Central memory CD8-positive, alpha-beta T cell (primary cell): ENCODE results near the gene STARD3NL.

ENCODE experiments used
- ATAC-seq: fragments of 150-1000 bp; cut with Tn5 transposase; replicated peaks from 2 replicates; pipeline ENCODE4 v1.10.0; 2022; ENCODE audit warnings: mild to moderate bottlenecking, moderate FRiP score, moderate number of reproducible peaks; ENCODE audit not compliant: poor library complexity, severe bottlenecking; ENCODE audit errors: extremely low read depth
- DNase-seq, 2 donors: peaks; one replicate each; pipeline ENCODE4 v3.0.0; 2021; ENCODE audit warnings: low spot score in 2 of 2
- H3K27ac Mint-ChIP-seq: one replicate; pipeline ENCODE4 v1.8.0; 2022; ENCODE audit warnings: low read depth, mild to moderate bottlenecking, moderate library complexity, mixed read lengths
- H3K27me3 Mint-ChIP-seq: one replicate; pipeline ENCODE4 v1.8.0; 2022; ENCODE audit warnings: mixed read lengths
- H3K36me3 Mint-ChIP-seq: one replicate; pipeline ENCODE4 v1.8.0; 2022; ENCODE audit warnings: mild to moderate bottlenecking, moderate library complexity, mixed read lengths; ENCODE audit not compliant: insufficient read depth
- H3K4me1 Mint-ChIP-seq: one replicate; pipeline ENCODE4 v1.8.0; 2022; ENCODE audit warnings: mixed read lengths
- H3K4me3 Mint-ChIP-seq: one replicate; pipeline ENCODE4 v1.8.0; 2022; ENCODE audit warnings: mild to moderate bottlenecking, moderate library complexity, mixed read lengths
- H3K9me3 Mint-ChIP-seq: one replicate; pipeline ENCODE4 v1.8.0; 2022; ENCODE audit warnings: mixed read lengths

Gene STARD3NL

DNA sequence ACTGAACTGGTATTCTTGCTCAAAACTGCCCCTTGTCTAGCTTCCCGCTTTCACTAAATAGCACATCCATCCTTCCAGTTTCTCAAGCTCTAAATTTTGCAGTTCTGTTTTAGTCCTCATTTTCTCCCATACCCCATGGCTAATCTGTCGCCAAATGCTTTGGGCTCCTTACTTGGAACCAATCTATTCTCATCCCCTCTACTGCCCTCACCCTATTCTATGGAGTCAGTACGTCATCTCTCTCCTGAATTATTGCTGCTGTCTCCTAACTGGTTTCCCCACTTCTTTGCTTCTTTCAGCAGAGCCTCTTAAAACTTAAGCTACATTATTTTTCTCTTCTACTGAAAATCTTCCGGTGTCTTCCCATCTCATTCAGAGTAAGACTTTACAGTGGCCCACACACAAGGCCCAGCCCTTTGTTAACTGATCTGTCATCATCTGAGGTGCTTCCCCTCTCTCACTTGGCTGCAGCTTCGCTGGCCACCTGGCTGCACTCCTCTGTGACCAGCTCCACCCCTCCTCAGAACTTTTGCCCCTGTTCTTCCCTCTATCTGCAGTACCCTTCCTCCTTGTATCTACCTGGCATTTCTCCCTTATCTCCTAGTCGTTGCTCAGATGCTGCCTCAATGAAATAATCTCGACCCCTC, 9.9 kb downstream of the STARD3NL start:
- DNase-seq (no peak), ATAC-seq (no peak)
- Mint-ChIP-seq H3K27ac (no peak overlapping the region), H3K9me3 (no peaks in the 10 kb centered on the region), H3K4me3 (no peak overlapping the region), H3K36me3 (no peaks in the 10 kb centered on the region), H3K4me1 (peaks cover 64% of the 10 kb centered on the region), H3K27me3 (no peaks in the 10 kb centered on the region)

DNA sequence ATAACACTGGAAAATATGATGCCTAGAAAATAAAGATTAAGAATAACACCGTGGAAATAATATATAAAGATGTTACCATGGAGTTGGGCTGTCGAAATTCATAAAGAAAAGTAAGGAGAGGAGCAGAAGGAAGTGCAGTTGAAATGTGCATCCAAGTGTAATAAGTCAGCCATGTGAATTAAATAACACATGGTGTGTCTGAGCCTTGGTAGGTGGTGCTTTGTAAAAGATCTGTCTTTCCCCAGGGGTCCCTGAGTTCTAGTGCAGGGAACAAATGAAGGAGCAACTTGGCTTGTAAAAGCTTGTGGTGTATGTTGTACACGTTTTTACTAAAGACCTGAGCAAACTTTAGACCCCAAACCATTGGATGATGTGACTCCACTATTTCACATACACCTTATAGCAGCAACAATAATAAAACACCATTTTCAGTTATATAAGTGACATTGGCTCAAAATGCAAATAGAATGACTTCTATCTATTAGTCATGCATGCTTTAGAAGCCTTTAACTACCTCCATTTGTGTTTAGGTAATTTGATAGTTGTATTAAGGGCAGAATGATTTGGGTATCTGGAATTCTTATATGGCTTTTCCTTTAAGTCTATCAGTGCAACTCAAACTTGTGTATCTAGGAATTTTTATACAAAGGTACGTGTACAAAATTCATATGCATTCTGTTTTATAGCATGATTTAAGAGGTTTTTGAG, 11.3 kb downstream of the STARD3NL start:
- DNase-seq (no peak), ATAC-seq (no peak)
- H3K27me3 Mint-ChIP-seq, result no peaks in the 10 kb centered on the region
- H3K4me3 Mint-ChIP-seq, result no peak overlapping the region
- no peaks in the 10 kb centered on the region for H3K36me3 Mint-ChIP-seq
- peaks cover 59% of the 10 kb centered on the region for H3K4me1 Mint-ChIP-seq
- no peaks in the 10 kb centered on the region for H3K9me3 Mint-ChIP-seq
- H3K27ac Mint-ChIP-seq, result no peak overlapping the region

DNA sequence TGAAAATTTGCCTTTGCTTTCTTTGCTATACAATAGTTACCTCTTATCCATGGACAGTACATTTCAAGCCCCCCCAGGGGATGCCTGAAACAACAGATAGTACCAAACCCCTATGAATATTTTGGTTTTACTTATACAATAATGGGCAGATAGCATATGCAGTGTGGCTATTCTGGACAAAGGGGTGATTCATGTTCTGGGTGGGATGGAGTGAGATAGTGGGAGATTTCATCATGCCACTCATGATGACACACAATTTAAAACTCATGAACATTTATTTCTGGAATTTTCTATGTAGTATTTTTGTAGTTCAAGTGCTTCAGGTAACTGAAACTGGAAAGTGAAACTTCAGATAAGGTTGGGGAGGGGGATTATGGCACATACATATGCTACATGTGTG, 12.0 kb downstream of the STARD3NL start:
- no peak for DNase-seq
- no peaks in the 10 kb centered on the region for H3K27me3 Mint-ChIP-seq
- H3K4me3 Mint-ChIP-seq, result no peak overlapping the region
- ATAC-seq, result no peak
- no peaks in the 10 kb centered on the region for H3K9me3 Mint-ChIP-seq
- peaks cover 56% of the 10 kb centered on the region for H3K4me1 Mint-ChIP-seq
- H3K36me3 Mint-ChIP-seq, result no peaks in the 10 kb centered on the region
- H3K27ac Mint-ChIP-seq, result no peak overlapping the region

GRCh38 chr7:38191791-38192190, 13.7 kb downstream of the STARD3NL start:
- Mint-ChIP-seq H3K4me3 (no peak overlapping the region), H3K9me3 (no peaks in the 10 kb centered on the region), H3K36me3 (no peaks in the 10 kb centered on the region), H3K27me3 (no peaks in the 10 kb centered on the region), H3K4me1 (peaks cover 48% of the 10 kb centered on the region), H3K27ac (peak overlapping the region; percentile 17)
- ATAC-seq, result no peak
- no peak for DNase-seq

GRCh38 chr7:38192327-38192726, 14.3 kb downstream of the STARD3NL start:
- DNase-seq, result no peak
- peak overlapping the region; percentile 17 for H3K27ac Mint-ChIP-seq
- no peak for ATAC-seq
- no peaks in the 10 kb centered on the region for H3K9me3 Mint-ChIP-seq
- no peaks in the 10 kb centered on the region for H3K36me3 Mint-ChIP-seq
- H3K4me1 Mint-ChIP-seq, result peaks cover 53% of the 10 kb centered on the region
- H3K27me3 Mint-ChIP-seq, result no peaks in the 10 kb centered on the region
- no peak overlapping the region for H3K4me3 Mint-ChIP-seq

DNA sequence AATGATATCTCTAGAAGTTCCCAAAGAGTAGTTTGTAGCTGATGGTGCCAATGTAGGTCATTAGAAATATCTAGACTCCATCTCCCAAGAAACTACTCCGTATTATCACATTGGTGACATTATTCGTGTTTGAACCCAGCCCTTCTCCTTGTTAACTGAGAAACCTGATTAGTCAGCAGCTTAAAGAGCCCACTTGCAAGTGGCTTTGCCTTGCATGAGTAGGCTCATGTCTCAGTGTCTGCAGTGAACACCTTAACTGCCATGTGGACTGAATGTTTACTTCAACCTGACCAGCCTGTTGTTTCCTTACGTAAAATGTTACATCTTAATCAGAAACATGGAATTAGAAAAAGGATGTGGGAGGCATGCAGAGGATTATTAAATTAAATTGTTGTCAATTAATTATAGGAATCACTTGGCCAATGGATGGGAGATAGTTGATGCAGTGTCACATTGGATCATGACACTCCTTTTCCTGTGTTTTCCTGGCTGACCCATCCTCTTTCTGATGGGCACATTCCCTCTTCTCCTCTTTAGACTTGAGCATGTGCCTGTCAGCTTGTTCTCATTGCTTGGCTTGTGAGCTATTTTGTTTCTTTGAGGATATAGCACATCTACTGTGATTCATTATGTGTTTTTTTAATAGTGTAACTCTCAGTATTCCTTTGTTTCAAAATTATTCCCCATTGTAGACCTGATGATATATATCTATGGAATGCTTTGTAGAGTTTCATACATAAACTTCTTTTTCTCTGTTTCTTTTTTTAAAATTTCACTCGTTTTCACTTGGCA, 18.0 kb downstream of the STARD3NL start:
- no peak for ATAC-seq
- Mint-ChIP-seq H3K4me1 (peaks cover 49% of the 10 kb centered on the region), H3K27me3 (no peaks in the 10 kb centered on the region), H3K9me3 (no peaks in the 10 kb centered on the region), H3K4me3 (no peak overlapping the region), H3K36me3 (no peaks in the 10 kb centered on the region), H3K27ac (no peak overlapping the region)
- no peak for DNase-seq

- Mint-ChIP-seq H3K36me3 (peaks cover 5% of the 10 kb centered on the region), H3K4me1 (peaks cover 32% of the 10 kb centered on the region), H3K9me3 (no peaks in the 10 kb centered on the region), H3K27me3 (no peaks in the 10 kb centered on the region), H3K27ac (no peak overlapping the region), H3K4me3 (no peak overlapping the region)
- DNase-seq (no peak), ATAC-seq (no peak)
These were observed 20.3 kb downstream of the STARD3NL start for GRCh38 chr7:38198366-38198765.

DNA sequence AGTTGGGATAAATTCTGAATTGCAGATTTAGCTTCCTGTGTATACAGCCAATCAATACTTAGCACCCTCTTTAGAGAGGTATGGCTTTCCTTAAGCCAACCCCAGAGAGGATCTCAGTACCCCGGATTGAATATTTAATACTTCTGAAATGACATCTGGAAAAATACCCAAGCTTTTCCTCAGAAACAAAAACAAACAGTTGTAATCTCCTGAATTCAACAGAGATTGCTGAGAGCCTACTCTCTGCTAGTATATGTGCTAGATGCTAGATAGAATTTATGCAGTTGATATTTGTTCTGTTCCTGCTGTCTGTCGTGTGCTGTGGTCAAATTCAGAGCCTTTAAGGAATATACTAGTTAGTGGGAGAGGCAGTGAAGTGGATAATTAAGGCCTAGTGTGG, 21.1 kb downstream of the STARD3NL start:
- Mint-ChIP-seq H3K4me3 (no peak overlapping the region), H3K27ac (peak overlapping the region; percentile 49), H3K9me3 (no peaks in the 10 kb centered on the region), H3K4me1 (peaks cover 32% of the 10 kb centered on the region), H3K36me3 (peaks cover 8% of the 10 kb centered on the region), H3K27me3 (no peaks in the 10 kb centered on the region)
- no peak for ATAC-seq
- no peak for DNase-seq

GRCh38 chr7:38199782-38200181, 21.7 kb downstream of the STARD3NL start:
- DNase-seq (no peak), ATAC-seq (no peak)
- H3K4me3 Mint-ChIP-seq, result no peak overlapping the region
- no peaks in the 10 kb centered on the region for H3K9me3 Mint-ChIP-seq
- peak overlapping the region; percentile 49 for H3K27ac Mint-ChIP-seq
- peaks cover 8% of the 10 kb centered on the region for H3K36me3 Mint-ChIP-seq
- H3K27me3 Mint-ChIP-seq, result no peaks in the 10 kb centered on the region
- H3K4me1 Mint-ChIP-seq, result peaks cover 32% of the 10 kb centered on the region

- no peaks in the 10 kb centered on the region for H3K9me3 Mint-ChIP-seq
- no peak overlapping the region for H3K27ac Mint-ChIP-seq
- H3K36me3 Mint-ChIP-seq, result peaks cover 13% of the 10 kb centered on the region
- no peak overlapping the region for H3K4me3 Mint-ChIP-seq
- ATAC-seq, result no peak
- no peak for DNase-seq
- H3K4me1 Mint-ChIP-seq, result peaks cover 6% of the 10 kb centered on the region
- no peaks in the 10 kb centered on the region for H3K27me3 Mint-ChIP-seq
These were observed 28.0 kb downstream of the STARD3NL start for GRCh38 chr7:38206071-38206470.

DNA sequence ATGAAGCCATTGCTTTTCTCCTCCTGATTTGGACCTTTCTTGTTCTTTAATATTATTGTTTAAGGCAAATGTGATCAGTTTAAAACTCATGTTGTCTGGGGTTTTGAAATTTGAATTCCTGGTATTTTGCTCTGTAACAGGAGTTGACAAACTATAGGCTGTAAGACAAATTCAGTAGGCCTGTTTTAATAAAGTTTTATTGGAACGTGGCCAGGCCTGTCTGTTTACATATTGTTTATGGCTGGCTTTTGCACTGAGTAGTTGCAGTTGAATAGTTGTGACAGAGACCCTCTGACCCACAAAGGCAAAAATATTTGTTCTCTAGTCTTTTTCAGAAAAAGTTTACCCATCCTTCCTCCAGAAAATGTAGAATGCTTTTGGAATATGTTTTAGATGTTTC, 29.8 kb downstream of the STARD3NL start:
- Mint-ChIP-seq H3K9me3 (no peaks in the 10 kb centered on the region), H3K4me3 (no peak overlapping the region), H3K27me3 (no peaks in the 10 kb centered on the region), H3K36me3 (peaks cover 8% of the 10 kb centered on the region), H3K4me1 (peaks cover 6% of the 10 kb centered on the region), H3K27ac (no peak overlapping the region)
- DNase-seq (no peak), ATAC-seq (no peak)

DNA sequence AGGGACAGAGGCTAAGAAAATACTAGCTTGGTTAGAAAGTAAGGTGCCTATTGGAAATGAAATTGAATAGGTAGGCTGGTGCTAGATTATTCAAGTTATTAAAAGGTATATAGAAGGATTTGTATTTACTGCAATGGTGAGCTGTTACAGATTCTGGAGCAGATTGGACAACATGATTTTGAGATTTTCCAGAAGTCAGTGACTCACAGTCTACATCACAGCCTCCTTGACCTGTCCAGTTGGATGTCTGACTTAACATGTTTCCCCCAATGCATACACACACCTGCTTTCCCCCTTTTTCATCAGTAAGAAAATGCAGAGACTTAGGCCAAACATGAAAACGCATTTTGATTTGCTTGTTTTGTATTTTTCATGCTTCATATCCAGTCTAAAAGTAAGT, 33.4 kb downstream of the STARD3NL start:
- no peaks in the 10 kb centered on the region for H3K27me3 Mint-ChIP-seq
- H3K27ac Mint-ChIP-seq, result no peak overlapping the region
- H3K4me1 Mint-ChIP-seq, result peaks cover 17% of the 10 kb centered on the region
- no peak overlapping the region for H3K4me3 Mint-ChIP-seq
- DNase-seq (no peak), ATAC-seq (no peak)
- H3K36me3 Mint-ChIP-seq, result peaks cover 11% of the 10 kb centered on the region
- H3K9me3 Mint-ChIP-seq, result no peaks in the 10 kb centered on the region

- Mint-ChIP-seq H3K9me3 (no peaks in the 10 kb centered on the region), H3K4me1 (peaks cover 20% of the 10 kb centered on the region), H3K36me3 (peaks cover 11% of the 10 kb centered on the region), H3K27ac (peak overlapping the region; percentile 7), H3K27me3 (no peaks in the 10 kb centered on the region), H3K4me3 (no peak overlapping the region)
- DNase-seq (no peak), ATAC-seq (no peak)
These were observed 33.9 kb downstream of the STARD3NL start for GRCh38 chr7:38211940-38212339.
